Neural cell (in vitro differentiated cells): ENCODE data around the gene DARS1. TPM values are rescaled to one million over a fixed set of nuclear protein-coding genes. Genes with fewer than 3 reads are reported as not detected.

ENCODE experiments used
- H2AFZ ChIP-seq: fragments of 200-600, 300-800 bp; sonication (generic), shearing (Covaris generic); 2 replicates; pipeline ENCODE4 v1.6.0; 2014; ENCODE audit warnings: low read depth, mild to moderate bottlenecking, antibody characterized with exemption, low read length, moderate library complexity
- H3F3A ChIP-seq: fragments of 200-600 bp; shearing (Covaris generic); 2 replicates; pipeline ENCODE4 v1.6.1; 2016; ENCODE audit warnings: mild to moderate bottlenecking, moderate library complexity, mixed read lengths, antibody characterized with exemption, low read length; ENCODE audit not compliant: insufficient read depth, poor library complexity, severe bottlenecking
- H3K27ac ChIP-seq: fragments of 200-600, 300-800 bp; sonication (generic), shearing (Covaris generic); 2 replicates; pipeline ENCODE4 v1.5.1; 2014; ENCODE audit warnings: mild to moderate bottlenecking, low read length, moderate library complexity
- H3K27me3 ChIP-seq: fragments of 300-800, 200-600 bp; sonication (generic), shearing (Covaris generic); 2 replicates; pipeline ENCODE4 v1.6.0; 2014; ENCODE audit warnings: mild to moderate bottlenecking, low read depth, low read length, moderate library complexity; ENCODE audit not compliant: insufficient read depth
- H3K36me3 ChIP-seq: fragments of 300-800, 200-600 bp; sonication (generic), shearing (Covaris generic); 2 replicates; pipeline ENCODE4 v1.5.1; 2014; ENCODE audit warnings: mild to moderate bottlenecking, antibody characterized with exemption, low read length, moderate library complexity; ENCODE audit not compliant: insufficient read depth
- H3K4me2 ChIP-seq: fragments of 300-800, 200-600 bp; sonication (generic), shearing (Covaris generic); 2 replicates; pipeline ENCODE4 v1.6.0; 2014; ENCODE audit warnings: mild to moderate bottlenecking, low read length
- H3K4me3 ChIP-seq: fragments of 300-800, 200-600 bp; sonication (generic), shearing (Covaris generic); 2 replicates; pipeline ENCODE4 v1.5.1; 2014; ENCODE audit warnings: mild to moderate bottlenecking, low read length, moderate library complexity
- H3K79me2 ChIP-seq: fragments of 200-600 bp; shearing (Covaris generic); replicated peaks from 2 replicates; pipeline ENCODE4 v1.6.0; 2014; ENCODE audit warnings: mild to moderate bottlenecking, low read length, moderate library complexity; ENCODE audit not compliant: insufficient read depth
- H3K9ac ChIP-seq: fragments of 300-800, 200-600 bp; sonication (generic), shearing (Covaris generic); 2 replicates; pipeline ENCODE4 v1.6.1; 2016; ENCODE audit warnings: mild to moderate bottlenecking, low read length, mixed read lengths
- H3K9me2 ChIP-seq: fragments of 200-600 bp; shearing (Covaris generic); 2 replicates; pipeline ENCODE4 v1.6.1; 2016; ENCODE audit warnings: mild to moderate bottlenecking, low read length, mixed read lengths; ENCODE audit not compliant: insufficient read depth
- H3K9me3 ChIP-seq: fragments of 200-600, 300-800 bp; sonication (generic), shearing (Covaris generic); 2 replicates; pipeline ENCODE4 v1.6.1; 2016; ENCODE audit warnings: mild to moderate bottlenecking, mixed run types, low read length, moderate library complexity, mixed read lengths
- H4K20me1 ChIP-seq: fragments of 200-600 bp; shearing (Covaris generic); 2 replicates; pipeline ENCODE4 v1.6.1; 2016; ENCODE audit warnings: mild to moderate bottlenecking, mixed run types; ENCODE audit not compliant: insufficient read depth
- EP300 ChIP-seq: fragments of 450-650 bp; conservative IDR thresholded peaks from 2 replicates; pipeline ENCODE4 v1.6.1; 2014; ENCODE audit warnings: antibody characterized with exemption, mild to moderate bottlenecking, moderate library complexity; ENCODE audit not compliant: poor library complexity, severe bottlenecking
- EZH2 ChIP-seq: fragments of 200-600, 300-800 bp; shearing (Covaris generic), sonication (generic); IDR thresholded peaks from 2 replicates; pipeline ENCODE4 v1.6.1; 2014; ENCODE audit warnings: antibody characterized with exemption, low read length, borderline replicate concordance, mild to moderate bottlenecking; ENCODE audit not compliant: insufficient read depth, poor library complexity, severe bottlenecking
- MXI1 ChIP-seq: fragments of 450-650 bp; conservative IDR thresholded peaks from 2 replicates; pipeline ENCODE4 v1.6.1; 2014; ENCODE audit warnings: antibody characterized with exemption, mild to moderate bottlenecking; ENCODE audit not compliant: poor library complexity, severe bottlenecking
- POLR2AphosphoS5 ChIP-seq: IDR thresholded peaks from 2 replicates; pipeline ENCODE4 v1.6.1; 2012
- RAD21 ChIP-seq: fragments of 450-650 bp; conservative IDR thresholded peaks from 2 replicates; pipeline ENCODE4 v1.6.1; 2014; ENCODE audit warnings: antibody characterized with exemption, mild to moderate bottlenecking, moderate library complexity
- REST ChIP-seq: IDR thresholded peaks from 2 replicates; pipeline ENCODE4 v1.6.1; 2012; ENCODE audit warnings: borderline replicate concordance
- SMC3 ChIP-seq: fragments of 450-650 bp; conservative IDR thresholded peaks from 2 replicates; pipeline ENCODE4 v1.6.1; 2014; ENCODE audit warnings: antibody characterized with exemption, mild to moderate bottlenecking, moderate library complexity; ENCODE audit not compliant: poor library complexity
- TAF1 ChIP-seq: IDR thresholded peaks from 2 replicates; pipeline ENCODE4 v1.6.1; 2012; ENCODE audit warnings: low read depth
- polyA plus RNA-seq: library from polyadenylated mRNA; depleted of rRNA; stranded (reverse); fragments of >200 nt; gene quantifications from 2 replicates; pipeline ENCODE4 v1.2.3, GENCODE V29; 2014
- TF ChIP-seq, protein P1 (sequence below): fragments of 450-650 bp; IDR thresholded peaks from 2 replicates; pipeline ENCODE4 v1.5.1; 2014; ENCODE audit warnings: antibody characterized with exemption, mild to moderate bottlenecking, moderate library complexity; ENCODE audit not compliant: poor library complexity, severe bottlenecking

The DARS1 gene
- polyA plus RNA-seq, 1 donor from 2014 or later = 37.9 TPM

GRCh38 chr2:135985826-135986393 is 484 bp upstream of the DARS1 start:
- no peaks in the 10 kb centered on the region for H3K27me3 ChIP-seq
- H3K27ac ChIP-seq = no peak overlapping the region
- H3K36me3 ChIP-seq = no peaks in the 10 kb centered on the region
- no peak overlapping the region for H3K4me2 ChIP-seq
- H3K79me2 ChIP-seq = no peaks in the 10 kb centered on the region
- no peaks in the 10 kb centered on the region for H3F3A ChIP-seq
- peak overlapping the region; percentile 83 for H3K9ac ChIP-seq
- no peaks in the 10 kb centered on the region for H3K9me3 ChIP-seq
- no peaks in the 10 kb centered on the region for H4K20me1 ChIP-seq
- no peaks in the 10 kb centered on the region for H3K9me2 ChIP-seq
- H2AFZ ChIP-seq = peak overlapping the region; percentile 96
- TF ChIP-seq EZH2 (no peak), RAD21 (no peak), EP300 (no peak), POLR2AphosphoS5 (no peak), SMC3 (no peak), REST (no peak), TAF1 (no peak), MXI1 (no peak)
- H3K4me3 ChIP-seq = peak overlapping the region; percentile 93

GRCh38 chr2:135984199-135985017 is 1.0 kb downstream of the DARS1 start:
- peak overlapping the region; percentile 96 for H2AFZ ChIP-seq
- no peaks in the 10 kb centered on the region for H3K9me2 ChIP-seq
- H3K9ac ChIP-seq = peak overlapping the region; percentile 83
- no peaks in the 10 kb centered on the region for H4K20me1 ChIP-seq
- H3K27me3 ChIP-seq = no peaks in the 10 kb centered on the region
- no peaks in the 10 kb centered on the region for H3K9me3 ChIP-seq
- no peaks in the 10 kb centered on the region for H3F3A ChIP-seq
- no peak overlapping the region for H3K27ac ChIP-seq
- H3K79me2 ChIP-seq = no peaks in the 10 kb centered on the region
- TF ChIP-seq SMC3 (no peak), POLR2AphosphoS5 (no peak), TAF1 (no peak), RAD21 (no peak), REST (no peak), MXI1 (no peak), EP300 (no peak), EZH2 (no peak)
- TF ChIP-seq, protein P1, sequence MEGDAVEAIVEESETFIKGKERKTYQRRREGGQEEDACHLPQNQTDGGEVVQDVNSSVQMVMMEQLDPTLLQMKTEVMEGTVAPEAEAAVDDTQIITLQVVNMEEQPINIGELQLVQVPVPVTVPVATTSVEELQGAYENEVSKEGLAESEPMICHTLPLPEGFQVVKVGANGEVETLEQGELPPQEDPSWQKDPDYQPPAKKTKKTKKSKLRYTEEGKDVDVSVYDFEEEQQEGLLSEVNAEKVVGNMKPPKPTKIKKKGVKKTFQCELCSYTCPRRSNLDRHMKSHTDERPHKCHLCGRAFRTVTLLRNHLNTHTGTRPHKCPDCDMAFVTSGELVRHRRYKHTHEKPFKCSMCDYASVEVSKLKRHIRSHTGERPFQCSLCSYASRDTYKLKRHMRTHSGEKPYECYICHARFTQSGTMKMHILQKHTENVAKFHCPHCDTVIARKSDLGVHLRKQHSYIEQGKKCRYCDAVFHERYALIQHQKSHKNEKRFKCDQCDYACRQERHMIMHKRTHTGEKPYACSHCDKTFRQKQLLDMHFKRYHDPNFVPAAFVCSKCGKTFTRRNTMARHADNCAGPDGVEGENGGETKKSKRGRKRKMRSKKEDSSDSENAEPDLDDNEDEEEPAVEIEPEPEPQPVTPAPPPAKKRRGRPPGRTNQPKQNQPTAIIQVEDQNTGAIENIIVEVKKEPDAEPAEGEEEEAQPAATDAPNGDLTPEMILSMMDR = no peak
- H3K4me2 ChIP-seq = peak overlapping the region; percentile 50
- H3K4me3 ChIP-seq = peak overlapping the region; percentile 93
- H3K36me3 ChIP-seq = no peaks in the 10 kb centered on the region
